IMR-90 (cell line): ENCODE results near the gene TEX50. TPM values are rescaled to one million over a fixed set of nuclear protein-coding genes. Genes with fewer than 3 reads are reported as not detected.

ENCODE experiments used
- ATAC-seq: fragments of 200-7000 bp; cut with Tn5 transposase; 2 replicates; pipeline ENCODE4 v1.9.1; 2020; ENCODE audit warnings: low read depth, mild to moderate bottlenecking, moderate library complexity
- BruUV-seq: library from RNA; stranded (reverse); fragments of 400-500 nt; replicated peaks from 2 replicates; lab custom pipeline; 2021; lab: Mats Ljungman, UMichigan
- CTCF ChIA-PET: fragments of 300-600 bp; formaldehyde crosslinking; extraction: SDS; loops from one replicate; lab custom pipeline; 2021; ENCODE audit warnings: antibody characterized with exemption; lab: Yijun Ruan, JAX
- POLR2A ChIA-PET: fragments of 300-600 bp; sonication (Branson Sonifier 250); formaldehyde crosslinking; loops from one replicate; lab custom pipeline; 2022; ENCODE audit warnings: antibody characterized with exemption; ENCODE audit not compliant: unreplicated experiment; lab: Charles Lee
- DNase-seq: peaks from one replicate; pipeline ENCODE4 v3.0.0; 2013
- H2AFZ ChIP-seq: replicated peaks from 2 replicates; pipeline ENCODE3; 2013; ENCODE audit warnings: low read length, mild to moderate bottlenecking; ENCODE audit not compliant: poor library complexity
- H2AK5ac ChIP-seq: 2 replicates; pipeline ENCODE4 v1.6.1; 2013; ENCODE audit warnings: low read depth, low read length, inconsistent platforms
- H2AK9ac ChIP-seq: replicated peaks from 2 replicates; pipeline ENCODE3; 2013; ENCODE audit warnings: mild to moderate bottlenecking, low read depth, low read length, moderate library complexity; ENCODE audit not compliant: poor library complexity
- H2BK120ac ChIP-seq: 2 replicates; pipeline ENCODE4 v1.6.1; 2013; ENCODE audit warnings: low read depth, low read length, inconsistent platforms
- H2BK15ac ChIP-seq: 3 replicates; pipeline ENCODE4 v1.6.1; 2013; ENCODE audit warnings: low read depth, low read length, inconsistent platforms
- H2BK20ac ChIP-seq: 2 replicates; pipeline ENCODE4 v1.6.1; 2013; ENCODE audit warnings: low read depth, mild to moderate bottlenecking, inconsistent platforms, low read length, moderate library complexity
- H2BK5ac ChIP-seq: 2 replicates; pipeline ENCODE4 v1.6.1; 2013; ENCODE audit warnings: mild to moderate bottlenecking, low read depth, low read length, inconsistent platforms; ENCODE audit not compliant: poor library complexity, severe bottlenecking
- H3K14ac ChIP-seq: replicated peaks from 2 replicates; pipeline ENCODE4 v1.6.1; 2013; ENCODE audit warnings: low read depth, low read length, inconsistent platforms
- H3K18ac ChIP-seq: 2 replicates; pipeline ENCODE4 v1.6.1; 2013; ENCODE audit warnings: low read depth, low read length, control low read depth
- H3K23ac ChIP-seq: 2 replicates; pipeline ENCODE4 v1.6.1; 2013; ENCODE audit warnings: low read depth, low read length, inconsistent platforms
- H3K27ac ChIP-seq: 2 replicates; pipeline ENCODE4 v1.5.1; 2013; ENCODE audit warnings: mild to moderate bottlenecking, control low read depth, low read length; ENCODE audit not compliant: insufficient read depth
- H3K27me3 ChIP-seq: 2 replicates; pipeline ENCODE4 v1.6.1; 2013; ENCODE audit warnings: low read length; ENCODE audit not compliant: control insufficient read depth, insufficient read depth
- H3K36me3 ChIP-seq: 2 replicates; pipeline ENCODE4 v1.6.1; 2013; ENCODE audit warnings: low read length, mixed read lengths; ENCODE audit not compliant: control insufficient read depth, insufficient read depth
- H3K4ac ChIP-seq: 2 replicates; pipeline ENCODE4 v1.6.1; 2013; ENCODE audit warnings: low read depth, low read length, inconsistent platforms
- H3K4me1 ChIP-seq: 2 replicates; pipeline ENCODE4 v1.6.1; 2013; ENCODE audit warnings: low read length, mixed read lengths; ENCODE audit not compliant: control insufficient read depth, insufficient read depth
- H3K4me2 ChIP-seq: 2 replicates; pipeline ENCODE4 v1.6.1; 2013; ENCODE audit warnings: low read depth, mild to moderate bottlenecking, control low read depth, low read length, moderate library complexity
- H3K4me3 ChIP-seq: 2 replicates; pipeline ENCODE4 v1.5.1; 2013; ENCODE audit warnings: low read depth, mild to moderate bottlenecking, control low read depth, low read length, moderate library complexity; ENCODE audit not compliant: insufficient read depth
- H3K56ac ChIP-seq: 2 replicates; pipeline ENCODE4 v1.6.1; 2013; ENCODE audit warnings: low read length, inconsistent platforms; ENCODE audit not compliant: insufficient read depth; ENCODE audit errors: extremely low read depth
- H3K79me1 ChIP-seq, 2 experiments: 2 replicates each; pipeline ENCODE4 v1.6.1; 2013; ENCODE audit warnings: low read length in 2 of 2, inconsistent platforms in 1 of 2, low read depth in 1 of 2
- H3K9ac ChIP-seq: 2 replicates; pipeline ENCODE4 v1.6.1; 2013; ENCODE audit warnings: low read depth, low read length, control low read depth
- H3K9me1 ChIP-seq: 2 replicates; pipeline ENCODE4 v1.6.1; 2013; ENCODE audit warnings: low read length, inconsistent platforms; ENCODE audit not compliant: insufficient read depth
- H3K9me3 ChIP-seq: 2 replicates; pipeline ENCODE4 v1.6.1; 2013; ENCODE audit warnings: low read length; ENCODE audit not compliant: control insufficient read depth, insufficient read depth
- H4K20me1 ChIP-seq: 2 replicates; pipeline ENCODE4 v1.6.1; 2013; ENCODE audit warnings: low read length, inconsistent platforms; ENCODE audit not compliant: insufficient read depth
- H4K5ac ChIP-seq: 2 replicates; pipeline ENCODE4 v1.6.1; 2013; ENCODE audit warnings: mild to moderate bottlenecking, low read depth, low read length, control low read depth
- H4K8ac ChIP-seq, 2 experiments: 2 replicates each; pipeline ENCODE4 v1.6.1; 2013; ENCODE audit warnings: low read depth in 2 of 2, low read length in 2 of 2, control low read depth in 1 of 2, inconsistent platforms in 1 of 2
- H4K91ac ChIP-seq: 2 replicates; pipeline ENCODE4 v1.6.1; 2013; ENCODE audit warnings: low read depth, low read length, inconsistent platforms; ENCODE audit not compliant: insufficient read depth
- CHD1 ChIP-seq: IDR thresholded peaks from 2 replicates; pipeline ENCODE4 v1.6.1; 2012; ENCODE audit warnings: low read depth, low read length, improper control_type of control experiment
- CTCF ChIP-seq: conservative IDR thresholded peaks from 2 replicates; pipeline ENCODE4 v1.5.1; 2012; ENCODE audit warnings: mild to moderate bottlenecking, low read depth, low read length, improper control_type of control experiment
- ELK1 ChIP-seq: fragments of 150-350 bp; IDR thresholded peaks from 2 replicates; pipeline ENCODE4 v1.6.1; 2016; ENCODE audit warnings: low read depth, mild to moderate bottlenecking, low read length, moderate library complexity, borderline replicate concordance
- FOS ChIP-seq: fragments of 150-350 bp; IDR thresholded peaks from 2 replicates; pipeline ENCODE4 v1.6.1; 2016; ENCODE audit warnings: low read depth, low read length
- MAFK ChIP-seq: IDR thresholded peaks from 2 replicates; pipeline ENCODE4 v1.6.1; 2012; ENCODE audit warnings: low read depth, low read length, improper control_type of control experiment
- MAZ ChIP-seq: IDR thresholded peaks from 2 replicates; pipeline ENCODE4 v1.6.1; 2012; ENCODE audit warnings: low read depth, mild to moderate bottlenecking, low read length, improper control_type of control experiment, moderate library complexity, borderline replicate concordance
- MXI1 ChIP-seq: IDR thresholded peaks from 2 replicates; pipeline ENCODE4 v1.6.1; 2012; ENCODE audit warnings: low read depth, mild to moderate bottlenecking, low read length, moderate library complexity, borderline replicate concordance
- NFE2L2 ChIP-seq: fragments of 150-350 bp; IDR thresholded peaks from 2 replicates; pipeline ENCODE4 v1.6.1; 2016; ENCODE audit warnings: low read depth, mild to moderate bottlenecking, low read length
- POLR2A ChIP-seq: IDR thresholded peaks from 2 replicates; pipeline ENCODE4 v1.6.1; 2012; ENCODE audit warnings: mild to moderate bottlenecking, low read depth, low read length
- RCOR1 ChIP-seq: IDR thresholded peaks from 2 replicates; pipeline ENCODE4 v1.6.1; 2012; ENCODE audit warnings: mild to moderate bottlenecking, low read length, improper control_type of control experiment; ENCODE audit not compliant: insufficient replicate concordance
- RFX5 ChIP-seq: IDR thresholded peaks from 2 replicates; pipeline ENCODE4 v1.8.0; 2012; ENCODE audit warnings: low read depth, mild to moderate bottlenecking, low read length, moderate library complexity
- SMC3 ChIP-seq: fragments of 150-350 bp; IDR thresholded peaks from 2 replicates; pipeline ENCODE4 v1.6.1; 2016; ENCODE audit warnings: low read depth, mild to moderate bottlenecking, antibody characterized with exemption, low read length, moderate library complexity
- USF2 ChIP-seq: fragments of 150-350 bp; IDR thresholded peaks from 2 replicates; pipeline ENCODE4 v1.6.1; 2017; ENCODE audit warnings: mild to moderate bottlenecking, antibody characterized with exemption, low read length, low read depth
- WGBS, 2 experiments: methylation state at CpG; one replicate each; pipeline versions ENCODE4 v1.1.5 to v1.1.7; 2013; ENCODE audit warnings: missing lambda C conversion rate in 2 of 2; ENCODE audit not compliant: insufficient read length in 1 of 2; ENCODE audit errors: extremely low coverage in 2 of 2; 5-methylcytosine and 5-hydroxymethylcytosine counted together
- dilution Hi-C: fragments of 300-500 bp; cut with HindIII; formaldehyde crosslinking; loops from one replicate; pipeline ENCODE4 v1.14.3; 2018; ENCODE audit warnings: low sequenced_read_pairs; ENCODE audit not compliant: unreplicated experiment
- in situ Hi-C: fragments of 300-500 bp; cut with MboI; formaldehyde crosslinking; loops from 3 replicates; pipeline ENCODE4 v1.14.3; 2019; ENCODE audit warnings: low sequenced_read_pairs, inconsistent platforms, mixed read lengths
- intact Hi-C: fragments of 100-400 bp; cut with micrococcal nuclease; formaldehyde crosslinking; loops from 2 replicates; pipeline ENCODE4 v1.10.0; 2022
- polyA plus RNA-seq, 3 experiments: library from polyadenylated mRNA; depleted of rRNA; stranded (reverse); fragments of >200 nt; gene quantifications; 2 replicates each; pipeline ENCODE4 v1.2.3, GENCODE V29; 2012; ENCODE audit warnings: low replicate concordance in 1 of 3
- total RNA-seq: library from RNA; depleted of rRNA; stranded (reverse); fragments of >200 nt; gene quantifications from 2 replicates; pipeline ENCODE4 v1.2.3, GENCODE V29; 2012

TEX50 gene
- total and polyA plus RNA-seq, 2 of the 4 experiments (the other 2 are of a cell fraction): not detected

- ATAC-seq: no peak
- dilution Hi-C loops (no loop called here), intact Hi-C loops (no loop called here), in situ Hi-C loops (no loop called here)
- H2BK20ac ChIP-seq: no peak overlapping the region
- H3K27ac ChIP-seq: no peak overlapping the region
- H3K14ac ChIP-seq: no peak overlapping the region
- no peak overlapping the region for H3K18ac ChIP-seq
- no peak overlapping the region for H3K4ac ChIP-seq
- no TSS peak for BruUV-seq
- no peaks in the 10 kb centered on the region for H3K27me3 ChIP-seq
- H3K4me2 ChIP-seq: no peak overlapping the region
- CTCF ChIA-PET: no interaction called here
- POLR2A ChIA-PET: no interaction called here
- H3K4me1 ChIP-seq: no peaks in the 10 kb centered on the region
- H2AFZ ChIP-seq: no peak overlapping the region
- H4K8ac ChIP-seq: no peak overlapping the region
- no peaks in the 10 kb centered on the region for H3K36me3 ChIP-seq
- H4K20me1 ChIP-seq: no peaks in the 10 kb centered on the region
- no peaks in the 10 kb centered on the region for H3K9me1 ChIP-seq
- H2BK5ac ChIP-seq: no peak overlapping the region
- no CpG with 5 or more reads among the region's 3 CpGs for WGBS, 2 experiments
- H2BK15ac ChIP-seq: no peak overlapping the region
- no peak overlapping the region for H2AK5ac ChIP-seq
- no peaks in the 10 kb centered on the region for H3K79me1 ChIP-seq
- H3K4me3 ChIP-seq: no peak overlapping the region
- no peak for DNase-seq
- H3K9ac ChIP-seq: no peak overlapping the region
- H4K91ac ChIP-seq: no peak overlapping the region
- H3K9me3 ChIP-seq: no peaks in the 10 kb centered on the region
- no peak for TF ChIP-seq NFE2L2
- no peak for TF ChIP-seq MXI1
- TF ChIP-seq RCOR1: no peak
- no peak for TF ChIP-seq POLR2A
- TF ChIP-seq SMC3: no peak
- no peak for TF ChIP-seq CTCF
- no peak for TF ChIP-seq MAFK
- TF ChIP-seq RFX5: no peak
- TF ChIP-seq CHD1: no peak
- no peak for TF ChIP-seq FOS
- no peak for TF ChIP-seq USF2
- no peak for TF ChIP-seq ELK1
- TF ChIP-seq MAZ: no peak
- no peak overlapping the region for H2BK120ac ChIP-seq
- no peak overlapping the region for H3K56ac ChIP-seq
- no peak overlapping the region for H2AK9ac ChIP-seq
- H3K23ac ChIP-seq: no peak overlapping the region
- H4K5ac ChIP-seq: no peak overlapping the region
These were observed 11.5 kb downstream of the TEX50 start for GRCh38 chr1:173646656-173647055.
